Activated naive CD4-positive, alpha-beta T cell treated with anti-CD3 and anti-CD28 coated beads for 36 hours (primary cell): ENCODE measurements around the gene ZSWIM9. TPM values are rescaled to one million over a fixed set of nuclear protein-coding genes. Genes with fewer than 3 reads are reported as not detected.

Experiments
- CTCF ChIA-PET: fragments of 350-600 bp; sonication (Branson Sonifier 250); formaldehyde crosslinking; loops from one replicate; lab custom pipeline; 2021; ENCODE audit warnings: antibody characterized with exemption; lab: Charles Lee
- DNase-seq: peaks from one replicate; pipeline ENCODE4 v3.0.0-alpha.2; 2020
- H3K27ac Mint-ChIP-seq: one replicate; pipeline ENCODE4 v1.8.0; 2021; ENCODE audit warnings: mild to moderate bottlenecking, mixed read lengths
- H3K27me3 Mint-ChIP-seq: one replicate; pipeline ENCODE4 v1.8.0; 2021; ENCODE audit warnings: low read depth, mixed read lengths
- H3K36me3 Mint-ChIP-seq: one replicate; pipeline ENCODE4 v1.8.0; 2021; ENCODE audit warnings: low read depth, mixed read lengths
- H3K4me1 Mint-ChIP-seq: one replicate; pipeline ENCODE4 v1.8.0; 2021; ENCODE audit warnings: low read depth, mixed read lengths
- H3K4me3 Mint-ChIP-seq: one replicate; pipeline ENCODE4 v1.8.0; 2021; ENCODE audit warnings: mild to moderate bottlenecking, moderate library complexity, mixed read lengths
- H3K9me3 Mint-ChIP-seq: one replicate; pipeline ENCODE4 v1.8.0; 2021; ENCODE audit warnings: mixed read lengths
- intact Hi-C: fragments of 100-400 bp; cut with micrococcal nuclease; formaldehyde crosslinking; loops from one replicate; pipeline ENCODE4 v1.15.1; 2023
- total RNA-seq, 2 experiments: library from RNA; stranded (reverse); gene quantifications; one replicate each; pipeline ENCODE4 v1.2.3, GENCODE V29; 2021

The ZSWIM9 gene
- total RNA-seq, 2 experiments from 2014 or later = 6.1 to 6.7 TPM

DNA sequence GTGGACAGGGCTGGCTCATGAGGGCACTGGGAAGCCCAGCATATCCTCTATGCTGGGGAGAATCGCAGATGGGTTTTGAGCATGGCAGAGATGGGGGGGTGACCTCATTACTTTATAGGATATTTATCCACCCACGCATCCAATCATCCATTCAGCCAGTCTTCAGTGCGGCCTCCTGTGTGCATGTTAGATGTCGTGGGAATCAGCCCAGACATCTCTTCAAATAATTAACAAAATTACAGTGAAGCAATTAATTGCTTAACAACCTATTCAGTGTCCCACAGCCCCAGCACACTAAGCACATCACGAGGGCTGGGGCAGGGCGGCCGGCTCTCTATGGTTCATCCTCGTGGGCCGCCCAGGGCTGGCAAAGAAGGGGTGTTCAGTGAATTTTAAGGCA, 21.9 kb upstream of the ZSWIM9 start:
- Mint-ChIP-seq H3K36me3 (peaks cover 51% of the 10 kb centered on the region), H3K4me1 (no peaks in the 10 kb centered on the region), H3K4me3 (no peak overlapping the region), H3K27ac (no peak overlapping the region), H3K27me3 (no peaks in the 10 kb centered on the region), H3K9me3 (no peaks in the 10 kb centered on the region)
- intact Hi-C loops = no loop called here
- DNase-seq = no peak
- CTCF ChIA-PET = no interaction called here

DNA sequence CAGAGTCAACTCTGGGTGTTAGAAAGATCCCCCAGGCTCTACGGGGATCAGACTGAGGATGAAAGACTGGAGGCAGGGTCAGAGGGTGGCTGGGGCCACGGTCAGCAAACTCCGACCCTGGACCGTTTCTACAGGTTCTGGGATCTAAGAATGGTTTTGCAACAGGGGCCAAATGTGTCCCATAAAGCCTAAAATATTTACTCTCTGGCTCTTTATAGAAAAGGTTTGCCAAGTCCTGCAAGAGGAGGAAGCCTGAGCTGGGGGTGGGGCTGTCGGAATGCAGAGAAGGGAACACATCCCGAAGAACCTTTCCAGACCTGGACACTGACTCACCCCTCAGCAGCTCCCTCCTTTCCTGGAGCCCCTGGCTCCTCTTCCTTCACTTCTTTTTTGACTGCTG, 21.1 kb upstream of the ZSWIM9 start:
- CTCF ChIA-PET = interaction anchor here (0.9 to 1.1 kb wide), 2 partner anchors 43 to 186 kb away, joined by 3 read pairs; no protein-coding TSS in a partner anchor
- H3K36me3 Mint-ChIP-seq = peaks cover 48% of the 10 kb centered on the region
- no peak overlapping the region for H3K4me3 Mint-ChIP-seq
- intact Hi-C loops = no loop called here
- no peak for DNase-seq
- no peaks in the 10 kb centered on the region for H3K9me3 Mint-ChIP-seq
- H3K27me3 Mint-ChIP-seq = no peaks in the 10 kb centered on the region
- H3K27ac Mint-ChIP-seq = no peak overlapping the region
- no peaks in the 10 kb centered on the region for H3K4me1 Mint-ChIP-seq

DNA sequence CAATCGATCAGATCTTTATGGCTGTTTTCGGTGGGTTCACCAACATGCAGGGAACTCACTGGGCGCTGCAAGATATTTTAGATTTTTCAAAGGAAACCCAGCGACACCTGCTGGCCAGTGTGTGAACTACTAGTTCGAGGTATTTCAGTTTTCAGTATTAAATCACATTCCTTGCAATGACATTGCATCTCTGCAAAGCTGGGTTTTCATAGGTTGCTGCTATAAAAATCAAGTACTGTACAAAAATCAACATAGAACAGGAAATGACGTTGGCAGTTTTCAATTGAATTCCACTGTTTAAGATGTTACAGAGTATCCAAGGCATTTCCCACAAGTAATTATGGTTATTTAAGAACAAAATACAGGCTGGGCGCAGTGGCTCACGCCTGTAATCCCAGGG, 17.9 kb upstream of the ZSWIM9 start:
- H3K27me3 Mint-ChIP-seq = no peaks in the 10 kb centered on the region
- H3K36me3 Mint-ChIP-seq = peaks cover 49% of the 10 kb centered on the region
- no peak overlapping the region for H3K27ac Mint-ChIP-seq
- H3K4me1 Mint-ChIP-seq = no peaks in the 10 kb centered on the region
- no peaks in the 10 kb centered on the region for H3K9me3 Mint-ChIP-seq
- CTCF ChIA-PET = interaction anchor here (0.6 to 3.8 kb wide), 8 partner anchors 8 to 864 kb away, joined by 3 to 18 read pairs (median 3); partner anchors contain the start of gene PLA2G4C
- H3K4me3 Mint-ChIP-seq = no peak overlapping the region
- intact Hi-C loops = loop anchor here (1.0 kb wide), 2 partner anchors 45 to 108 kb away; no protein-coding TSS in a partner anchor
- peak; percentile 79 for DNase-seq

DNA sequence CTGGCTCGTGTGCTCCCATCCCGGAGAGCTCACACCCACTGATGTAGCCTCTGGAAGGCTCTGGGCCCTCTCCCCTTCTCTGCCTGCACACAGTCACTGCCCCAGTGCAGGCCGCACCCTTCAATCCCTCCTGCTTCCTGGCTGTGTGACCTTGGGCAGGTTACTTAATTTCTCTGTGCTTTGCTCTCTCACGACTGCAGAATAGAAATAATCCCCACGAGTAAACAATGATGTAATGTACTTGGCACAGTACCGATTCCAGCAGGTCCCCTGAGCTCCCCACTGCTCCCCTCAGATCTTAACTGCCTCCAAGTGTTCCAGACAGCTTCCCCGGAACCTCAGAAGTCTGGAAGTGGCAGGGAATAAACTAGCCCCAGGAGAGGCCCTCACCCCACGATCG, 16.5 kb upstream of the ZSWIM9 start:
- H3K27ac Mint-ChIP-seq = no peak overlapping the region
- H3K36me3 Mint-ChIP-seq = peaks cover 51% of the 10 kb centered on the region
- CTCF ChIA-PET = interaction anchor here (0.6 to 3.8 kb wide), 5 partner anchors 46 to 1896 kb away, joined by 3 to 18 read pairs (median 3); no protein-coding TSS in a partner anchor
- no peaks in the 10 kb centered on the region for H3K27me3 Mint-ChIP-seq
- no peak for DNase-seq
- intact Hi-C loops = no loop called here
- no peaks in the 10 kb centered on the region for H3K9me3 Mint-ChIP-seq
- H3K4me1 Mint-ChIP-seq = no peaks in the 10 kb centered on the region
- H3K4me3 Mint-ChIP-seq = no peak overlapping the region

DNA sequence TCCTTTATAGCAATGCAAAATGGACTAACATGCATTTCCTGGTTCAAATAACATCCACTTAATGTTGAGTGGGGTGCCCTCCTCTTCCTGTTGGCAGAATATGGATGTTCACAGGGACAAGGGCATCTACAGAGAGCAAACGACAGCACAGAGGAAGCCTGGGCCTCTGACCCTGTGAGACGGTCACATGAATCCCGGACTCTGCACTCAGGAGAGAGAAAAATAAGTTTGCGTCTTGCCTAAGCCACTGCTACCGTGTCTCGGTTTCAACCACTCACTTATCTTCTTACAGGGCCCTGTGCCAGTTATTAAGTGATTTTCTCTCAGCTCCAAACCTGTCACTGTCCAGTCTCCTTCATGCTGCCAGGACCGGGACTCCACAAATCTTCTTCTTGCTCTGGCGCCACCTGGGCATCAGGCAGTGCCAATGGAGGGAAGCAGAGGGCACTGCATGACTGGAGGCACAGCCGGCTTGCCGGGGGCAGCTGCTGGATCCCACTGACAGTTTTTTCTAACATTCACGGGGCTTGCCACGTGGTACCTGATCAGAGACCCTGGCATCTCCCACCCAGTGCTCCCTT, 12.2 kb upstream of the ZSWIM9 start:
- CTCF ChIA-PET = interaction anchor here (0.9 kb wide), 1 partner anchor 36 kb away, joined by 4 read pairs; no protein-coding TSS in a partner anchor
- Mint-ChIP-seq H3K27me3 (no peaks in the 10 kb centered on the region), H3K36me3 (peaks cover 55% of the 10 kb centered on the region), H3K4me1 (no peaks in the 10 kb centered on the region), H3K9me3 (no peaks in the 10 kb centered on the region), H3K4me3 (no peak overlapping the region), H3K27ac (no peak overlapping the region)
- no peak for DNase-seq
- intact Hi-C loops = no loop called here

DNA sequence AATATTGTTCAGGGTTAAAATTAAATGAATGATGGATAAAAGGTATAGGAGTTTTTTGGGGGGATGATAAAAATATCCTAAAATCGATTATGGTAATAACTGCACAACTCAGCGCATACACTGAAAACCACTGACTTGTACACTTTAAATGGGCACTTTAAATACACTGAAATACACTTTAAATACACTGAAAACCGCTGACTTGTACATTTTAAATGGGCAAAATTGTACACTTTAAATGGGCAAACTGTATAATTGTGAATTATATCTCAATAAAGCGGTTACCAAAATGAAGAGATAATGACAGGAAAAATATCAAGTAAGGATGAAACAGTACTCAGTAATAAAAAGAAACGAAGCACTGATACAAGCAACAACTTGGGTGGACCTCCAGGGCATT, 1.8 kb upstream of the ZSWIM9 start:
- Mint-ChIP-seq H3K9me3 (no peaks in the 10 kb centered on the region), H3K27ac (peak overlapping the region; percentile 0), H3K4me3 (no peak overlapping the region), H3K4me1 (peaks cover 31% of the 10 kb centered on the region), H3K36me3 (peaks cover 18% of the 10 kb centered on the region), H3K27me3 (no peaks in the 10 kb centered on the region)
- intact Hi-C loops = loop anchor here (2.0 kb wide), 1 partner anchor 300 kb away; the partner anchor contains the start of gene CYTH2
- no peak for DNase-seq
- CTCF ChIA-PET = interaction anchor here (0.6 kb wide), 1 partner anchor 62 kb away, joined by 3 read pairs; no protein-coding TSS in a partner anchor

DNA sequence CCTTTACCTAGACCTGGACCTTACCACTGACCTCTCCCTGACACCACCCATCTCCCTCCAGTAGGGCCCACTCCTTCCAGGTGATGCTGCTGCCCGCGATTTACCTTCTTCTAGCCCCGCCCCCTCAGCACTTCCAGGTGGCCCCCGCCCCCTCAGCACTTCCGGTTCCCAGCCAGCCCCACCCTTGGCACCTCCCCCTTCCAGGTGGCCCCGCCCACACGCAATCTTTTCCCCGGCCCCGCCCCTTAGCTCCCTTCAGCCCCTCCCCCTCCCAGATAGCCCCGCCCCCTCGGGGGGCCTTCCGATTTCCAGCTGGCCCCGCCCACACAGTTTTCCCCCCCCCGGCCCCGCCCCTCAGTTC, 922 bp upstream of the ZSWIM9 start:
- no peaks in the 10 kb centered on the region for H3K27me3 Mint-ChIP-seq
- intact Hi-C loops = loop anchor here (2.0 kb wide), 1 partner anchor 299 kb away; the partner anchor contains the start of gene CYTH2
- H3K4me3 Mint-ChIP-seq = peak overlapping the region; percentile 90
- H3K27ac Mint-ChIP-seq = peak overlapping the region; percentile 97
- DNase-seq = peak; percentile 94
- CTCF ChIA-PET = interaction anchor here (0.7 to 1.1 kb wide), 2 partner anchors 91 to 233 kb away, joined by 3 to 5 read pairs; no protein-coding TSS in a partner anchor
- H3K36me3 Mint-ChIP-seq = peaks cover 14% of the 10 kb centered on the region
- H3K4me1 Mint-ChIP-seq = peaks cover 31% of the 10 kb centered on the region
- no peaks in the 10 kb centered on the region for H3K9me3 Mint-ChIP-seq

DNA sequence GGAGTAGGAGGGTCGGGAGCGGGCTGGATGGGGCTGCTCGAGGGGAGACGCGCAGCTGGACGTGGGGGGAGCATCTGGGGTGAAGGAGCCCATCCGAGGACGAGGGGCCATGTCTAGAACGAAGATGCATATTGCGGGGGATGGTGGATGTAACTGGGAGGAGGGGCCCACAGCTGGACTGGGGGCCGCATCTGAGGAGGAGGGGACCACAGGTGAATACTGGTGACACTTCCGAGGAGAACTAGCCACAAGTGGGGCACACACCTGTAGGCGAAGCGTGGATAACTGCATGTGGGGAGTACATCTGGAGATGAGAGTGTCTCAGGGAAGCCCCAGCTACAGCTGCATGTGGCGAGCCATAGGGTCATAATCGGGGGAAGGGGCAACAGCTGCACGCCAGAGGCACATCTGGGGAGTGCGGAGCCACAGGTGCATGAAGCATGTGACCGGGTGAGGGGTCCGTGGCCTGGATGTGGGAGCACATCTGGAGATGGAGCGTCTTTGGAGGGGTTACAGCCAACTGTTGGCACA, 402 bp downstream of the ZSWIM9 start:
- H3K4me1 Mint-ChIP-seq = peaks cover 28% of the 10 kb centered on the region
- peak; percentile 16 for DNase-seq
- CTCF ChIA-PET = interaction anchor here (0.8 to 1.5 kb wide), 4 partner anchors 20 to 207 kb away, joined by 3 to 6 read pairs (median 3); no protein-coding TSS in a partner anchor
- intact Hi-C loops = loop anchor here (1.0 to 5.0 kb wide), 6 partner anchors 33 to 576 kb away; partner anchors contain the start of genes CARD8, GRWD1, IZUMO1 and SYNGR4
- H3K36me3 Mint-ChIP-seq = peaks cover 17% of the 10 kb centered on the region
- no peaks in the 10 kb centered on the region for H3K27me3 Mint-ChIP-seq
- H3K4me3 Mint-ChIP-seq = peak overlapping the region; percentile 90
- peak overlapping the region; percentile 82 for H3K27ac Mint-ChIP-seq
- H3K9me3 Mint-ChIP-seq = no peaks in the 10 kb centered on the region

DNA sequence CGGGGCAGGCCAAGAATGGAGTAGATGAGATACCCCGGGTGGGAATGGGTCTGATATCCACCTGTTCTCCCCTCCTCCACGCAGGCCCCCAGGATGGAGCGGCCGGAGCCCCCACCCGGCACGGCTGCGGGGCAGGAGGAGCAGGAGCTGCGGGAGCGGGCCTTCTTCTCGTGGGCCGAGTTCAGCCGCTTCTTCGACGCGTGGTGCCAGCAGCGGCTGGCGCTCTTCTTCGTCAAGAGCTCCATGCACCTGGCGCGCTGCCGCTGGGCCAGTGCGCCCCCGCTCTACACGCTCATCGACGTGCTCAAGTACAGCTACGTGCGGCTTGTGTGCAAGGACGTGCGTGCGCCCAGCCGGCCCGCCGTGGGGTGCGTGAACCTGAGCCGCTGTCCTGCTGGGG, 1.2 kb downstream of the ZSWIM9 start:
- H3K9me3 Mint-ChIP-seq = no peaks in the 10 kb centered on the region
- H3K4me3 Mint-ChIP-seq = peak overlapping the region; percentile 90
- H3K4me1 Mint-ChIP-seq = peaks cover 28% of the 10 kb centered on the region
- DNase-seq = no peak
- intact Hi-C loops = loop anchor here (5.0 kb wide), 1 partner anchor 576 kb away; the partner anchor contains the start of gene IZUMO1
- CTCF ChIA-PET = interaction anchor here (0.8 to 1.5 kb wide), 4 partner anchors 19 to 208 kb away, joined by 3 to 6 read pairs (median 3); no protein-coding TSS in a partner anchor
- no peaks in the 10 kb centered on the region for H3K27me3 Mint-ChIP-seq
- no peak overlapping the region for H3K27ac Mint-ChIP-seq
- peaks cover 17% of the 10 kb centered on the region for H3K36me3 Mint-ChIP-seq

DNA sequence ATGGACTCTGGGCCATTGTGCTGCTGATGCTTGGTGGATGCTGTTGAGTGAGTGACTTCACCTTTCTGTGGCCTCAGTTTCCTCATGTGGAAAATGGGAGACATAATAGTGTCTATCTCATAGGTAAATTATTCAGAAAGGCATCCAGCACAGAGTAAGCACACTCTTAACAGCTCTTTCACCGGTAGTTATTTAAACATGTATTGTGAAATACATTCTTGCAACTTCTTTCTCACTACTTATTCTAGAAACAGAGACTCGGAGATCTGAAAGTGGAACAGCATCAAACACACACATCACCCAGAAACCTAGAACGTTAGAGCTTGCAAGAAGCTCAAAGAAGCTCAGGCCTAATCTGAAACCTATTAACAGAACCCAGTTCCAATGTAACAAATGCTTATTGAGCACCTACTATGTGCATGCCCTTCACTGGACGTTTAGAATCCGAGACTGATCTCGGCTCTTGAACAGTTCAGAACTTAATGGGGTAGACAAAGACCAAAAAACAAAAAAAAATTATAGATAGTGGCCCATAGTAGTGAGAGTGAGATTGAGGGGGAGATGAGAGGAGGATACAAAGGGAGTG, 4.1 kb downstream of the ZSWIM9 start:
- no peak overlapping the region for H3K27ac Mint-ChIP-seq
- H3K9me3 Mint-ChIP-seq = no peaks in the 10 kb centered on the region
- CTCF ChIA-PET = interaction anchor here (0.7 to 0.9 kb wide), 2 partner anchors 22 to 217 kb away, joined by 3 to 4 read pairs; partner anchors contain the start of gene KDELR1
- no peaks in the 10 kb centered on the region for H3K27me3 Mint-ChIP-seq
- no peak overlapping the region for H3K4me3 Mint-ChIP-seq
- peaks cover 15% of the 10 kb centered on the region for H3K4me1 Mint-ChIP-seq
- H3K36me3 Mint-ChIP-seq = peaks cover 24% of the 10 kb centered on the region
- DNase-seq = no peak
- intact Hi-C loops = loop anchor here (5.0 kb wide), 1 partner anchor 573 kb away; the partner anchor contains the start of gene IZUMO1

DNA sequence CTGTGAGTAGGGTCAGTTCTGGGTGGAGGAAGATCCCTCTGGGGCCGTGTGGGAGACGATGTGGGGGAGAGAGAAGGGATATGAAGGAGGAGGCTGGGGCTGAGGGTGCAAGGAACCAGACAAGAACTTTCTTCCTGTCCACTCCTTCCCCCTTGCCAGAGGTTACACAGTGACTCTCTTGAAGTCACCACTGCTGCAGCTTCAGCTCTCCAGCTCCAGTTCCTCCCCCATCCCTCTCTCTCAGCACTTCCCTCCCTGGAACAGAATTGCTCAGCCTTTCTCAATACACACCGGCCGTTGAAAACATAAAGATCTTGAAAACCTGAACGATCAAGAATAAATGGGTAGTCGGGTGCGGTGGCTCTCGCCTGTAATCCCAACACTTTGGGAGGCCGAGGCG, 5.1 kb downstream of the ZSWIM9 start:
- CTCF ChIA-PET = no interaction called here
- H3K27ac Mint-ChIP-seq = peak overlapping the region; percentile 14
- intact Hi-C loops = no loop called here
- no peak for DNase-seq
- H3K4me3 Mint-ChIP-seq = no peak overlapping the region
- no peaks in the 10 kb centered on the region for H3K9me3 Mint-ChIP-seq
- peaks cover 15% of the 10 kb centered on the region for H3K4me1 Mint-ChIP-seq
- peaks cover 29% of the 10 kb centered on the region for H3K36me3 Mint-ChIP-seq
- no peaks in the 10 kb centered on the region for H3K27me3 Mint-ChIP-seq

DNA sequence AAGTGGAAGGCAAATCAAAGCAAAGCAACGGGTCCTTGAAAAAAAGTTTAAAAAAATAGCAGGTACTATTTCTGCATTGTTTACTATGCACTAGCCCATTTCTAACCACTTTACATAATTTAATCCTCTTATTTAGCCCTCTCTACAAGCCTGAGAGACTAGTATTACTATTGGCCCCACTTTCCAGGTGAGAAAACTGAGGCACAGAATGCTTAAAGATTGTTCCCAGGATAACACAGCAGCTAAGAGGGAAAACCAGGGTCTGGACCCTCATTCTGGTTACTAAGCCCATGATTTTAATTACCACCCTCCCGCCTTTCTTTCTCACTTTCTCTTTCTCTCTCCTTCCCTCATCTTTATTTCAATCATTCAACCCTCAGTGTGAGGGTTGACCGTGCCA, 5.7 kb downstream of the ZSWIM9 start:
- intact Hi-C loops = no loop called here
- H3K4me3 Mint-ChIP-seq = no peak overlapping the region

More for the DNA sequence above, 5.7 kb downstream of the ZSWIM9 start:
- Mint-ChIP-seq H3K27ac (no peak overlapping the region), H3K9me3 (peaks cover 3% of the 10 kb centered on the region), H3K4me1 (peaks cover 10% of the 10 kb centered on the region), H3K27me3 (no peaks in the 10 kb centered on the region), H3K36me3 (peaks cover 33% of the 10 kb centered on the region)
- no peak for DNase-seq
- CTCF ChIA-PET = no interaction called here
